Esophagus muscularis mucosa (tissue), 4 donors: Measurements from ENCODE around the gene BAZ2A. TPM values are rescaled to one million over a fixed set of nuclear protein-coding genes. Genes with fewer than 3 reads are reported as not detected.

ENCODE experiments used
- DNase-seq: peaks from one replicate; pipeline ENCODE4 v3.0.0-alpha.2; 2017; ENCODE audit errors: extremely low spot score
- H3K27ac ChIP-seq, 4 donors: fragments of 200-600 bp; sonication (generic); replicated peaks in 1 of 4; 1 replicate in 3 of 4; 2 replicates in 1 of 4; pipeline ENCODE4 v1.5.1; 2016 to 2019; ENCODE audit warnings: mild to moderate bottlenecking in 1 of 4
- H3K27me3 ChIP-seq, 4 donors: fragments of 200-600 bp; sonication (generic); one replicate each; pipeline versions ENCODE4 v1.5.1 to v1.6.0; 2016 to 2019
- H3K36me3 ChIP-seq, 4 donors: fragments of 200-600 bp; sonication (generic); one replicate each; pipeline ENCODE4 v1.5.1; 2016 to 2019
- H3K4me1 ChIP-seq, 4 donors: fragments of 200-600 bp; sonication (generic); one replicate each; pipeline ENCODE4 v1.5.1; 2016 to 2019
- H3K4me3 ChIP-seq, 4 donors: fragments of 200-600 bp; sonication (generic); 1 replicate in 2 of 4; 2 replicates in 2 of 4; pipeline ENCODE4 v1.5.1; 2016 to 2019; ENCODE audit warnings: mild to moderate bottlenecking in 4 of 4, moderate library complexity in 1 of 4
- H3K9me3 ChIP-seq, 4 donors: fragments of 200-600 bp; sonication (generic); 1 replicate in 3 of 4; 2 replicates in 1 of 4; pipeline ENCODE4 v1.5.1; 2016 to 2019
- CTCF ChIP-seq, 3 experiments: fragments of 200-600 bp in 2 of 3; fragments of 450-650 bp in 1 of 3; sonication (generic) in 2 of 3; IDR thresholded peaks; one replicate each; pipeline ENCODE4 v1.5.1; 2017 to 2019; ENCODE audit warnings: antibody characterized with exemption in 3 of 3, mild to moderate bottlenecking in 2 of 3, moderate library complexity in 1 of 3
- EP300 ChIP-seq: sonication (generic); formaldehyde crosslinking; IDR thresholded peaks from one replicate; pipeline ENCODE4 v1.6.1; 2017; ENCODE audit warnings: antibody characterized with exemption
- POLR2A ChIP-seq: fragments of 450-650 bp; IDR thresholded peaks from one replicate; pipeline ENCODE4 v1.6.1; 2017; ENCODE audit warnings: antibody characterized with exemption, moderate library complexity, mild to moderate bottlenecking, low read depth
- POLR2AphosphoS5 ChIP-seq, 2 donors: sonication (generic); formaldehyde crosslinking; IDR thresholded peaks; one replicate each; pipeline ENCODE4 v1.6.1; 2017; ENCODE audit warnings: antibody characterized with exemption in 2 of 2
- WGBS: methylation state at CpG from one replicate; pipeline ENCODE4 v1.1.5; 2018; 5-methylcytosine and 5-hydroxymethylcytosine counted together
- intact Hi-C: fragments of 100-400 bp; cut with DNase I; formaldehyde crosslinking; loops from one replicate; pipeline ENCODE4 v1.15.1; 2023
- total RNA-seq, 4 donors: library from RNA; depleted of rRNA; stranded (reverse); fragments of >200 nt; gene quantifications; one replicate each; pipeline versions ENCODE4 v1.1.0 to v1.2.1, GENCODE V29; 2016

Gene BAZ2A
- total RNA-seq, 4 donors from 2014 or later = 45.4 to 65.6 (median 61.5) TPM

DNA sequence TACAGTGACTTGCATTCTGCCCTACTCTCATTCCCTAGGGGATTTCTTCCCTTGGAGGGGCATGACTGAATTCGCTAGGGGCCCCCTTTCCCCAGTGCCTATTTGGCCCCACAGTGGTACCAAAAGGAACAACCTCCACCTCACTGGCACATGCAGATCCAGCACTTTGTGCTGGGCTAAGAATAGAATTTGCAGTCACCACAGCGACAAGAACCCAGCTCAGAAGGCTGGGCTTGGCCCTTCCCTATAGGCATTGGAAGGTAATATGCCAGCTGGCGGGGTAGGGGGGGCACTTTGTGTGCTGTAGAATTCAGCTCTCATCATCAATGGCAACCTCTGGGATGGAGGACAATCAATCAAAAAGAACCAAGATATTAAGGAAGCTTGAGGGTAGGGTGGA is 13.9 kb downstream of the BAZ2A start:
- 92% methylated on average over 3 of the region's 3 CpGs for WGBS
- no peak for TF ChIP-seq POLR2AphosphoS5 (IDR thresholded peaks at IDR 0.05)
- TF ChIP-seq EP300 = no peak
- no peak for TF ChIP-seq POLR2A
- TF ChIP-seq CTCF (IDR thresholded peaks at IDR 0.05) = no peak
- H3K36me3 ChIP-seq = peaks cover 63 to 86% (median 80%) of the 10 kb centered on the region in 4 donors

GRCh38 chr12:56614627-56615026 is 15.5 kb downstream of the BAZ2A start:
- Histone ChIP-seq H3K4me1 (peaks cover 7 to 33% (median 20%) of the 10 kb centered on the region in 4 donors), H3K27me3 (no peaks in the 10 kb centered on the region), H3K27ac (no peak overlapping the region), H3K9me3 (no peaks in the 10 kb centered on the region), H3K4me3 (no peak overlapping the region), H3K36me3 (peaks cover 79 to 91% (median 85%) of the 10 kb centered on the region in 4 donors)
- intact Hi-C loops = no loop called here
- no peak for DNase-seq
- TF ChIP-seq EP300 (no peak), POLR2A (no peak), POLR2AphosphoS5 (IDR thresholded peaks at IDR 0.05) (no peak), CTCF (IDR thresholded peaks at IDR 0.05) (no peak)
- WGBS = 86% methylated on average over 8 of the region's 8 CpGs

More for the DNA sequence above, 13.9 kb downstream of the BAZ2A start:
- Histone ChIP-seq H3K27me3 (no peaks in the 10 kb centered on the region), H3K9me3 (no peaks in the 10 kb centered on the region), H3K27ac (no peak overlapping the region), H3K4me1 (peaks cover 9 to 49% (median 34%) of the 10 kb centered on the region in 4 donors), H3K4me3 (no peak overlapping the region)
- intact Hi-C loops = no loop called here
- no peak for DNase-seq

DNA sequence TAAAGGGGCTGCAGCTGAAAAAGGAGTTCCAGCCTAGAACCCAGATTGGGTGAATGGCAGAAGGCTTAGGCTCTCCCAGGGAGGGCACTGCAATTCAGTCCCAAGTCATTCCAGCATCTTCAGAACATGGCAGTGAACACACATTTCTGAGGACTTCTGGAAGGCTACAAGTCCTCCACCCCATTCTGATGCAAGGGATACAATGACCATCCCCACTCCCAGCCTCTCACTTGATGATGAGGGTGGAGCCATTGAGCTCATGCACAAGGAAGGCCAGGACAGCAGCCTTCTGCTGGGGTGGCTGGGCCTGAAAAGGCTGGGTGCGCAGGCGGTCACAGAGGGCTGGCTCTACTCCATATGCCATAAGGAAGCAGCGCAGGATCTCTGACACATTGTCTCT is 25.8 kb downstream of the BAZ2A start:
- Histone ChIP-seq H3K4me1 (no peaks in the 10 kb centered on the region), H3K9me3 (no peaks in the 10 kb centered on the region), H3K4me3 (no peak overlapping the region), H3K27ac (no peak overlapping the region), H3K36me3 (peaks cover 90 to 100% (median 100%) of the 10 kb centered on the region in 4 donors), H3K27me3 (no peaks in the 10 kb centered on the region)
- intact Hi-C loops = no loop called here
- TF ChIP-seq POLR2AphosphoS5 (IDR thresholded peaks at IDR 0.05) = no peak
- TF ChIP-seq CTCF (IDR thresholded peaks at IDR 0.05) = no peak
- TF ChIP-seq POLR2A = no peak
- no peak for TF ChIP-seq EP300
- no peak for DNase-seq
- WGBS = 100% methylated on average over 3 of the region's 3 CpGs

DNA sequence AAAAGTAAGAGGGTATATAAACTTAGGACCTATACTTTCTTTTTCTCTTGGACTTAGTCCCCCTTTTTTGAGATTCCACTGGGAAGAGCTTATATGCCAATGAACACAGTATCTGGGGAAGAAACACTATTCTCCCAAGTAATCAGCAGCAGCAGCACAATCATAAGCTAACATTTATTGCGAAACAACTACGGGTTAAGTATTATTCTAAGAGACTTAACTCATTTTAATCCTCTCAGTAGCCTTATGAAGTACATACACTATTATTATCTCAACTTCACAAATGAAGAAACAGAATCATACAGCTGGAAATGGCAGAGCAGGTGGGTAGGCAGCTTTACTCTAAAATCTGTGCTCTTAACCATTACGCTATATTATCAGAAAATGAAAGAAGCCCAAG is 27.9 kb downstream of the BAZ2A start:
- no peak overlapping the region for H3K27ac ChIP-seq
- H3K4me3 ChIP-seq = no peak overlapping the region
- no peak for DNase-seq
- peaks cover 0 to 2% (median under 1%) of the 10 kb centered on the region in 4 donors for H3K4me1 ChIP-seq
- peaks cover 87 to 100% (median 99%) of the 10 kb centered on the region in 4 donors for H3K36me3 ChIP-seq
- H3K9me3 ChIP-seq = no peaks in the 10 kb centered on the region
- 83% methylated on average over 3 of the region's 3 CpGs for WGBS
- intact Hi-C loops = no loop called here
- peaks cover 0 to 3% (median 0%) of the 10 kb centered on the region in 4 donors for H3K27me3 ChIP-seq
- TF ChIP-seq POLR2AphosphoS5 (IDR thresholded peaks at IDR 0.05) (no peak), EP300 (no peak), CTCF (IDR thresholded peaks at IDR 0.05) (no peak), POLR2A (no peak)

- no peaks in the 10 kb centered on the region for H3K9me3 ChIP-seq
- TF ChIP-seq POLR2AphosphoS5 (IDR thresholded peaks at IDR 0.05) (no peak), CTCF (IDR thresholded peaks at IDR 0.05) (no peak), POLR2A (no peak), EP300 (no peak)
- H3K27me3 ChIP-seq = peaks cover 0 to 3% (median 0%) of the 10 kb centered on the region in 4 donors
- WGBS = 40% methylated on average over 1 of the region's 3 CpGs
- H3K36me3 ChIP-seq = peaks cover 85 to 100% (median 97%) of the 10 kb centered on the region in 4 donors
- intact Hi-C loops = no loop called here
- H3K4me3 ChIP-seq = no peak overlapping the region
- H3K4me1 ChIP-seq = peaks cover 6 to 9% (median 6%) of the 10 kb centered on the region in 4 donors
- no peak overlapping the region for H3K27ac ChIP-seq
- no peak for DNase-seq
Measured at GRCh38 chr12:56601503-56601902, 28.6 kb downstream of the BAZ2A start.
